GM12872 (cell line): ENCODE measurements around the gene IFI44L.

Experiments
- TF ChIP-seq, protein P1 (sequence below): IDR thresholded peaks from 3 replicates; pipeline ENCODE4 v1.5.1; 2011; ENCODE audit warnings: low read depth, mild to moderate bottlenecking, low read length, moderate library complexity; ENCODE audit not compliant: insufficient read depth

The IFI44L gene

GRCh38 chr1:78687315-78687714, 67.1 kb downstream of the IFI44L start:
- TF ChIP-seq, protein P1, sequence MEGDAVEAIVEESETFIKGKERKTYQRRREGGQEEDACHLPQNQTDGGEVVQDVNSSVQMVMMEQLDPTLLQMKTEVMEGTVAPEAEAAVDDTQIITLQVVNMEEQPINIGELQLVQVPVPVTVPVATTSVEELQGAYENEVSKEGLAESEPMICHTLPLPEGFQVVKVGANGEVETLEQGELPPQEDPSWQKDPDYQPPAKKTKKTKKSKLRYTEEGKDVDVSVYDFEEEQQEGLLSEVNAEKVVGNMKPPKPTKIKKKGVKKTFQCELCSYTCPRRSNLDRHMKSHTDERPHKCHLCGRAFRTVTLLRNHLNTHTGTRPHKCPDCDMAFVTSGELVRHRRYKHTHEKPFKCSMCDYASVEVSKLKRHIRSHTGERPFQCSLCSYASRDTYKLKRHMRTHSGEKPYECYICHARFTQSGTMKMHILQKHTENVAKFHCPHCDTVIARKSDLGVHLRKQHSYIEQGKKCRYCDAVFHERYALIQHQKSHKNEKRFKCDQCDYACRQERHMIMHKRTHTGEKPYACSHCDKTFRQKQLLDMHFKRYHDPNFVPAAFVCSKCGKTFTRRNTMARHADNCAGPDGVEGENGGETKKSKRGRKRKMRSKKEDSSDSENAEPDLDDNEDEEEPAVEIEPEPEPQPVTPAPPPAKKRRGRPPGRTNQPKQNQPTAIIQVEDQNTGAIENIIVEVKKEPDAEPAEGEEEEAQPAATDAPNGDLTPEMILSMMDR, result no peak

- TF ChIP-seq, protein P1, result no peak
These were observed 67.7 kb downstream of the IFI44L start for GRCh38 chr1:78687914-78688313.

DNA sequence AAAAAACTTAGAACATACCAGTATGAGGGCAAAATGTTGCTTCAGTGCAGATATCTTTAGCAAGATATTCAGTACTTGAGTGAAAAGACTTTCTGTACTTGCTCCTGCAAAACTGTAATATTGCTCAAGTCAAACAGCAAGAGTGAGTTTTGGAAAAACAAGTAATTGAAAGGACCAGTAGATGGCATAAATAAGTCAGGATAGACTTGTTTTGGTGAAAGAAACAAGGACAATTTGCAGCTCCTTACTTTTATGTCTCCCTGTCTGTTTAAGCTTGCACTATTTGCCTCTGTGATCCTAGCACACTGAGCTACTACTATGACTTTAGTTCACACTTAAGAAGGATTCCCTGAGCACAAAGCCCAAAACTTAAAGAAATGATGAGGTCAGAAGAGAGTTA, 68.4 kb downstream of the IFI44L start:
- TF ChIP-seq, protein P1, result no peak

GRCh38 chr1:78690516-78690915, 70.3 kb downstream of the IFI44L start:
- TF ChIP-seq, protein P1, result no peak

- TF ChIP-seq, protein P1, result no peak
These were observed 71.9 kb downstream of the IFI44L start for GRCh38 chr1:78691995-78692747.
